Heart right ventricle (tissue), 16 donors: ENCODE data around the gene EPS8. TPM values are rescaled to one million over a fixed set of nuclear protein-coding genes. Genes with fewer than 3 reads are reported as not detected.

Experiments used
- ATAC-seq, 8 donors: fragments of 200-7000 bp; cut with Tn5 transposase; one replicate each; pipeline ENCODE4 v1.9.1; 2020; ENCODE audit warnings: mild to moderate bottlenecking in 8 of 8, moderate library complexity in 8 of 8, moderate number of reproducible peaks in 1 of 8
- DNase-seq, 2 donors: peaks; one replicate each; pipeline ENCODE4 v3.0.0-alpha.2; 2020
- H3K27ac ChIP-seq, 10 donors: fragments of 200-600 bp; sonication (generic) in 2 of 10; one replicate each; pipeline versions ENCODE4 v1.5.0 to v1.8.0; 2020 to 2022; ENCODE audit warnings: mild to moderate bottlenecking in 3 of 10
- H3K27me3 ChIP-seq, 7 donors: fragments of 200-600 bp; one replicate each; pipeline ENCODE4 v1.8.0; 2021 to 2022; ENCODE audit warnings: mild to moderate bottlenecking in 2 of 7
- H3K36me3 ChIP-seq, 9 donors: fragments of 200-600 bp; sonication (generic) in 1 of 9; one replicate each; pipeline versions ENCODE4 v1.5.0 to v1.8.0; 2020 to 2022; ENCODE audit warnings: mild to moderate bottlenecking in 2 of 9
- H3K4me1 ChIP-seq, 9 donors: fragments of 200-600 bp; sonication (generic) in 1 of 9; one replicate each; pipeline versions ENCODE4 v1.5.0 to v1.8.0; 2020 to 2022; ENCODE audit warnings: mild to moderate bottlenecking in 4 of 9
- H3K4me3 ChIP-seq, 10 donors: fragments of 200-600 bp; sonication (generic) in 2 of 10; one replicate each; pipeline versions ENCODE4 v1.5.0 to v1.8.0; 2020 to 2022; ENCODE audit warnings: mild to moderate bottlenecking in 7 of 10, moderate library complexity in 2 of 10
- H3K9me3 ChIP-seq, 11 donors: fragments of 200-600 bp in 10 of 11; sonication (generic) in 2 of 11; one replicate each; pipeline versions ENCODE4 v1.5.0 to v1.8.0; 2013 to 2022; ENCODE audit warnings: mild to moderate bottlenecking in 2 of 11, control low read depth in 1 of 11, moderate library complexity in 1 of 11
- CTCF ChIP-seq, 9 donors: fragments of 200-600 bp; sonication (generic) in 2 of 9; IDR thresholded peaks; one replicate each; pipeline versions ENCODE4 v1.5.0 to v1.8.0; 2021 to 2022; ENCODE audit warnings: antibody characterized with exemption in 9 of 9, mild to moderate bottlenecking in 5 of 9, moderate library complexity in 1 of 9
- WGBS, 2 donors: extraction: QIAGEN DNeasy Blood & Tissue Kit; methylation state at CpG; one replicate each; pipeline ENCODE4 v1.1.7; 2013; ENCODE audit warnings: inconsistent platforms in 1 of 2; 5-methylcytosine and 5-hydroxymethylcytosine counted together
- intact Hi-C, 10 donors: fragments of 100-400 bp; cut with DNase I; formaldehyde crosslinking; loops; one replicate each; pipeline versions ENCODE4 v1.11.1 to v1.14.2; 2022
- polyA plus RNA-seq, 2 donors: library from polyadenylated mRNA; stranded (reverse); fragments of 200-250 nt; gene quantifications; one replicate each; pipeline ENCODE4 v1.2.3, GENCODE V29; 2013
- total RNA-seq, 10 donors: library from RNA; stranded (reverse); fragmentation: NEBNext Ultra II Directional in 3 of 10; extraction: Animal tissue kit (Norgen Biotek cat#: 25700) in 3 of 10; gene quantifications; one replicate each; pipeline versions ENCODE4 v1.2.1 to v1.2.4, GENCODE V29; 2021 to 2023
- donor health status: Arrhythmogenic right ventricular cardiomyopathy.
- donor health status: ischemic (EF 13 %, LVEDD 7.1; RV severe dilation, severe dysfunction).
- donor health status: healthy with polysubstance abuse.
- donor health status: DM: no; HTN: yes; CAD: no.
- donor health status: DM: no; HTN: no; CAD: no.
- donor health status: ischemic (EF 25% LVEDD 6.9; RV normal size, moderate dysfunction).
- donor health status: ischemic (EF 25% LVEDD 5.7; RV mildly dilated, moderate dysfunction).
- donor health status: healthy.
- donor health status: DM: yes; HTN: yes; CAD: no.
- donor health status: Ischemic cardiomyopathy.
- donor health status: ischemic (EF 35%, LVEDD 5.7; RV mildly dilated, moderate dysfunction).
- donor health status: nonischemic (EF 11% LVEDD 7.7; RV severe dilation, severe dysfunction).
- donor health status: DM: yes; HTN: yes; CAD: no.
- donor health status: PGD.
- donor health status: ischemic (EF 29% LVEDD 5.4; RV normal size, mild dysfunction).
- donor health status: nonischemic (EF 23%, LVEDD 6.1; RV moderate dilation, normal function).

The EPS8 gene
- total and polyA plus RNA-seq, 12 donors, result 7.7 to 38.6 (median 15.7) TPM

DNA sequence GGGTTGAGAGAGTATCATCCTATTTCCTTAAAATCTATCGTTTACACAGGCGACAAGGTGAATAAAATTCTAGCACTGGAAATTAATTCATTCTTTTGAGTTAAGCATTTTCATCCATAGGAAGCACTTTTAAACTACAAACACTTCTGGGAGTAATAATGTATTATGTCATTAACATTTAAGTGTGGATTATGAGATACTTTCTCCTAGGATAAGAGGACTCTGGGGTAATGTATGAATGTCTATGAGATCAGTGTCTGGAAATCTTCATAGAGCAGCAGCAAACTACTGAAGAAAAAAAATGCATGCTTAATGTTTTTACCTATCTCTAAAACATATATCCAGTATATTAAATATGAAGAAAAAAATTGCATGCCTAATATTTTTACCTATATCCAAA lies 86.9 kb downstream of the EPS8 start:
- no peak for DNase-seq
- Histone ChIP-seq H3K4me3 (peak overlapping the region in 1 of 10 donors; percentile 5), H3K9me3 (no peaks in the 10 kb centered on the region), H3K36me3 (no peaks in the 10 kb centered on the region), H3K4me1 (peaks cover 0 to 87% (median 62%) of the 10 kb centered on the region in 9 donors), H3K27ac (peak overlapping the region in 8 of 10 donors; percentile 50 to 83 (median 72)), H3K27me3 (no peaks in the 10 kb centered on the region)
- no peak for ATAC-seq
- intact Hi-C loops, result loop anchor here in 1 of 10 donors (5.0 kb wide), 1 partner anchor 105 kb away; no protein-coding TSS in a partner anchor
- TF ChIP-seq CTCF (IDR thresholded peaks at IDR 0.05), result no peak
- WGBS, 2 donors, result 58 to 64% methylated on average over 2 of the region's 2 CpGs

GRCh38 chr12:15701631-15702156 lies 87.5 kb downstream of the EPS8 start:
- H3K4me3 ChIP-seq, result peak overlapping the region in 1 of 10 donors; percentile 5
- intact Hi-C loops, result loop anchor here in 1 of 10 donors (5.0 kb wide), 1 partner anchor 104 kb away; no protein-coding TSS in a partner anchor
- no peak for TF ChIP-seq CTCF (IDR thresholded peaks at IDR 0.05)
- peaks cover 0 to 89% (median 64%) of the 10 kb centered on the region in 9 donors for H3K4me1 ChIP-seq
- 43% methylated on average over 3 of the region's 3 CpGs for WGBS, 2 donors
- no peaks in the 10 kb centered on the region for H3K36me3 ChIP-seq
- no peaks in the 10 kb centered on the region for H3K9me3 ChIP-seq
- ATAC-seq (peak in 7 of 8 donors; percentile 16 to 60 (median 39)), DNase-seq (no peak)
- H3K27me3 ChIP-seq, result no peaks in the 10 kb centered on the region
- peak overlapping the region in 9 of 10 donors; percentile 1 to 83 (median 71) for H3K27ac ChIP-seq

GRCh38 chr12:15701206-15701605 lies 88.0 kb downstream of the EPS8 start:
- intact Hi-C loops, result loop anchor here in 1 of 10 donors (5.0 kb wide), 1 partner anchor 104 kb away; no protein-coding TSS in a partner anchor
- ATAC-seq (peak in 1 of 8 donors; percentile 29), DNase-seq (no peak)
- peak overlapping the region in 9 of 10 donors; percentile 1 to 83 (median 71) for H3K27ac ChIP-seq
- no peaks in the 10 kb centered on the region for H3K27me3 ChIP-seq
- no peak overlapping the region for H3K4me3 ChIP-seq
- no peaks in the 10 kb centered on the region for H3K9me3 ChIP-seq
- TF ChIP-seq CTCF (IDR thresholded peaks at IDR 0.05), result no peak
- no peaks in the 10 kb centered on the region for H3K36me3 ChIP-seq
- peaks cover 0 to 89% (median 63%) of the 10 kb centered on the region in 9 donors for H3K4me1 ChIP-seq
- WGBS, 2 donors, result 61% methylated on average over 1 of the region's 1 CpG

DNA sequence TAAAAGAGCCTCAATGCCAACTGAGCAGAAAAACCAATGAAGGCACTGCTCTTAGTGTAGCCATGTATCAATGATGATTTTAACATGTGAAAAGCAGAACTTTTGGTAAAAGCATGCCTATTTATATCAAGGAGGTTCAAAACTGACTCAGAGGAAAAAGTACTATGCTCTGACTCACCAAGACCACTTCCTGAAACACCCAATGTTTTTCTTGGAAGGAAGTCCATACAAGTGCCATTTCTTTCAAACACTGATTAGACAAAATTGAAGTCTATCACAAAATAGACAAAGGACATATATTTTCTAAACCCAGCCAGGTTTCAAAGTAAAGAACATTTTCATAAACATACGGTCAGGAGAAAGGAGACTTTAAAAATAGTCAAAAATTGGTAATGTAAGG lies 88.6 kb downstream of the EPS8 start:
- peak overlapping the region; percentile 2 to 83 (median 72) for H3K27ac ChIP-seq
- H3K4me3 ChIP-seq, result no peak overlapping the region
- H3K9me3 ChIP-seq, result no peaks in the 10 kb centered on the region
- intact Hi-C loops, result loop anchor here in 1 of 10 donors (5.0 kb wide), 1 partner anchor 103 kb away; no protein-coding TSS in a partner anchor
- no peaks in the 10 kb centered on the region for H3K36me3 ChIP-seq
- H3K4me1 ChIP-seq, result peaks cover 0 to 84% (median 57%) of the 10 kb centered on the region in 9 donors
- ATAC-seq, result peak; percentile 53 to 92 (median 80)
- no peaks in the 10 kb centered on the region for H3K27me3 ChIP-seq
- WGBS, 2 donors, result 56 to 63% methylated on average over 1 of the region's 1 CpG
- DNase-seq, result peak in 1 of 2 donors; percentile 25
- TF ChIP-seq CTCF (IDR thresholded peaks at IDR 0.05), result no peak
